Loucy (cell line): Measurements from ENCODE around the gene ERO1A.

ENCODE experiments used
- EZH2phosphoT487 ChIP-seq: fragments of 200-600 bp; IDR thresholded peaks from 2 replicates; pipeline ENCODE4 v1.6.1; 2018; ENCODE audit warnings: antibody characterized with exemption, mild to moderate bottlenecking, moderate library complexity, borderline replicate concordance
- TF ChIP-seq, protein P1 (sequence below): fragments of 200-600 bp; sonication (generic); conservative IDR thresholded peaks from 2 replicates; pipeline ENCODE4 v1.5.1; 2014; ENCODE audit warnings: mild to moderate bottlenecking, antibody characterized with exemption, low read length

DNA sequence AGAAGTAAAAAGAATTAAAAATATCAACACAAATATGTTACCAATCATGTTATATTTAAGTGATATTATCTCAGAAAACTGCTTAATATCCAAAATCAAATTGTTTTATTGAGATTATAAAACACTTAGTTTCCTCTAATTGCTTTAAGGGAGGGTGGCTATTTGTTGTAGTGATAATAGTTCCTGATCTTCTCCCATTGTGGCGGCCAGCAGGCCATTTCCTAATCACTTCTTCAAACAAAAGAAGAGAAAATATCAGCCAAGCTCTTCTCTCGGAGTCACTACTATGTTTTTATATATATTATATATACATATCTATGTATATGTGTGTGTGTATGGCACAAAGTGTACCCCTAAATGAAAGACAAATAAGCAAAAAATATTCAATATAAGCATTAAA, 31.5 kb downstream of the ERO1A start:
- TF ChIP-seq, protein P1, sequence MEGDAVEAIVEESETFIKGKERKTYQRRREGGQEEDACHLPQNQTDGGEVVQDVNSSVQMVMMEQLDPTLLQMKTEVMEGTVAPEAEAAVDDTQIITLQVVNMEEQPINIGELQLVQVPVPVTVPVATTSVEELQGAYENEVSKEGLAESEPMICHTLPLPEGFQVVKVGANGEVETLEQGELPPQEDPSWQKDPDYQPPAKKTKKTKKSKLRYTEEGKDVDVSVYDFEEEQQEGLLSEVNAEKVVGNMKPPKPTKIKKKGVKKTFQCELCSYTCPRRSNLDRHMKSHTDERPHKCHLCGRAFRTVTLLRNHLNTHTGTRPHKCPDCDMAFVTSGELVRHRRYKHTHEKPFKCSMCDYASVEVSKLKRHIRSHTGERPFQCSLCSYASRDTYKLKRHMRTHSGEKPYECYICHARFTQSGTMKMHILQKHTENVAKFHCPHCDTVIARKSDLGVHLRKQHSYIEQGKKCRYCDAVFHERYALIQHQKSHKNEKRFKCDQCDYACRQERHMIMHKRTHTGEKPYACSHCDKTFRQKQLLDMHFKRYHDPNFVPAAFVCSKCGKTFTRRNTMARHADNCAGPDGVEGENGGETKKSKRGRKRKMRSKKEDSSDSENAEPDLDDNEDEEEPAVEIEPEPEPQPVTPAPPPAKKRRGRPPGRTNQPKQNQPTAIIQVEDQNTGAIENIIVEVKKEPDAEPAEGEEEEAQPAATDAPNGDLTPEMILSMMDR = no peak
- no peak for TF ChIP-seq EZH2phosphoT487
